SK-N-SH (cell line): ENCODE results near the gene EIF1AD.

Experiments
- CTCF ChIP-seq: fragments of 200-600 bp; sonication (generic); IDR thresholded peaks from 2 replicates; pipeline ENCODE4 v1.6.1; 2017; ENCODE audit warnings: antibody characterized with exemption, mild to moderate bottlenecking, moderate library complexity
- GABPA ChIP-seq: IDR thresholded peaks from 2 replicates; pipeline ENCODE4 v1.4.0; 2012; ENCODE audit warnings: low read depth, mild to moderate bottlenecking
- MXI1 ChIP-seq: IDR thresholded peaks from 2 replicates; pipeline ENCODE4 v1.6.1; 2012; ENCODE audit warnings: mild to moderate bottlenecking, low read depth, low read length, improper control_type of control experiment
- TAF1 ChIP-seq: IDR thresholded peaks from 2 replicates; pipeline ENCODE4 v1.6.1; 2012; ENCODE audit warnings: low read depth, mild to moderate bottlenecking, low read length, moderate library complexity, borderline replicate concordance
- TF ChIP-seq, protein P1 (sequence below): IDR thresholded peaks from 2 replicates; pipeline ENCODE4 v1.4.0; 2012; ENCODE audit warnings: low read depth, borderline replicate concordance
- TF ChIP-seq, protein P2 (sequence below): IDR thresholded peaks from 2 replicates; pipeline ENCODE4 v1.4.0; 2012; ENCODE audit warnings: low read depth, borderline replicate concordance

DNA sequence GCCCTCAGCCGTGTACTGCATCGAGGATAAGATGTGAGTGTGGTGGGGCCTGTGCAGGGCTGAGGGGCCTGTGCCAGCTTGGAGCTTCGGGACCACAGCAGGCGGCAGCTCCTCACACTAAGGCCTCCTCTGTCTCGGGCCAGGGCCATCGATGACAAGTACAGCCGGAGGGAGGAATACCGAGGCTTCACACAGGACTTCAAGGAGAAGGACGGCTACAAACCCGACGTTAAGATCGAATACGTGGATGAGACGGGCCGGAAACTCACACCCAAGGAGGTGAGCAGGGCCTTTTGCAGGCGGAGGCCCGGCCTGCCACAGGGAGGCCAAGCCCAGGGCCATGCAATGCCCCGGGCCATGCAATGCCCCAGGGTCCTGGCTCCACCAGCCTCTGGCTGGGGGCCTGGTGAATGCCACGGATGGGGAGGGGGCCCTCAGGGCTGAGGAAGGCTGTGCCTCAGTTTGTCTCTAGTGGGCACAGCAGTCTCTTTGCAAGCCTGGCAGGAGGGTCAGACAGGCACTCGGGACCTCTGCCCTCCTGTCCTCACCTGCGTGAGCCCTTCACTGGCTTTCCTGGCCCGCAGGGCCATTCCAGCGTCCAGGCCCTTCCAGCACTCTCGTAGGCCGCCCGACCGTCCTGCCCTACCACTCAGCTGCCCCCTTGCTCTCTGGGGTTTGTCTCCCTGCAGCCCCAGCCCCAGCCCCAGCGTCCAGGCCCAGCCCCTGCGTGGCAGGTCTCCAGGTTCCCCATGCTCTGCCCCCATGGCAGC is 24.2 kb downstream of the EIF1AD start:
- TF ChIP-seq CTCF (no peak), MXI1 (no peak), GABPA (no peak), TAF1 (no peak)
- TF ChIP-seq, protein P1, sequence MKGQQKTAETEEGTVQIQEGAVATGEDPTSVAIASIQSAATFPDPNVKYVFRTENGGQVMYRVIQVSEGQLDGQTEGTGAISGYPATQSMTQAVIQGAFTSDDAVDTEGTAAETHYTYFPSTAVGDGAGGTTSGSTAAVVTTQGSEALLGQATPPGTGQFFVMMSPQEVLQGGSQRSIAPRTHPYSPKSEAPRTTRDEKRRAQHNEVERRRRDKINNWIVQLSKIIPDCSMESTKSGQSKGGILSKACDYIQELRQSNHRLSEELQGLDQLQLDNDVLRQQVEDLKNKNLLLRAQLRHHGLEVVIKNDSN, result no peak
- TF ChIP-seq, protein P2, sequence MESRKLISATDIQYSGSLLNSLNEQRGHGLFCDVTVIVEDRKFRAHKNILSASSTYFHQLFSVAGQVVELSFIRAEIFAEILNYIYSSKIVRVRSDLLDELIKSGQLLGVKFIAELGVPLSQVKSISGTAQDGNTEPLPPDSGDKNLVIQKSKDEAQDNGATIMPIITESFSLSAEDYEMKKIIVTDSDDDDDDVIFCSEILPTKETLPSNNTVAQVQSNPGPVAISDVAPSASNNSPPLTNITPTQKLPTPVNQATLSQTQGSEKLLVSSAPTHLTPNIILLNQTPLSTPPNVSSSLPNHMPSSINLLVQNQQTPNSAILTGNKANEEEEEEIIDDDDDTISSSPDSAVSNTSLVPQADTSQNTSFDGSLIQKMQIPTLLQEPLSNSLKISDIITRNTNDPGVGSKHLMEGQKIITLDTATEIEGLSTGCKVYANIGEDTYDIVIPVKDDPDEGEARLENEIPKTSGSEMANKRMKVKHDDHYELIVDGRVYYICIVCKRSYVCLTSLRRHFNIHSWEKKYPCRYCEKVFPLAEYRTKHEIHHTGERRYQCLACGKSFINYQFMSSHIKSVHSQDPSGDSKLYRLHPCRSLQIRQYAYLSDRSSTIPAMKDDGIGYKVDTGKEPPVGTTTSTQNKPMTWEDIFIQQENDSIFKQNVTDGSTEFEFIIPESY, result no peak
